GM19328 (cell line): ENCODE data around the gene AFAP1.

Source experiments
- ATAC-seq: cut with Tn5 transposase; IDR thresholded peaks from one replicate; pipeline ENCODE4 v1.9.1; 2021; ENCODE audit warnings: mild to moderate bottlenecking, moderate library complexity; ENCODE audit not compliant: unreplicated experiment

AFAP1 gene

GRCh38 chr4:7723625-7724024 lies 216.0 kb downstream of the AFAP1 start:
- no peak for ATAC-seq

GRCh38 chr4:7722766-7723387 lies 216.8 kb downstream of the AFAP1 start:
- no peak for ATAC-seq

GRCh38 chr4:7721984-7722551 lies 217.6 kb downstream of the AFAP1 start:
- ATAC-seq = no peak

- ATAC-seq = no peak
Measured at GRCh38 chr4:7719354-7720174, 220.1 kb downstream of the AFAP1 start.

GRCh38 chr4:7717946-7718490 lies 221.6 kb downstream of the AFAP1 start:
- ATAC-seq = no peak

GRCh38 chr4:7717161-7717560 lies 222.5 kb downstream of the AFAP1 start:
- no peak for ATAC-seq

- no peak for ATAC-seq
Measured at GRCh38 chr4:7716010-7716721, 223.5 kb downstream of the AFAP1 start.

- no peak for ATAC-seq
Measured at GRCh38 chr4:7715271-7716009, 224.2 kb downstream of the AFAP1 start.

GRCh38 chr4:7714738-7715137 lies 224.9 kb downstream of the AFAP1 start:
- no peak for ATAC-seq

- ATAC-seq = no peak
Measured at GRCh38 chr4:7714176-7714575, 225.5 kb downstream of the AFAP1 start.

GRCh38 chr4:7713757-7714156 lies 225.9 kb downstream of the AFAP1 start:
- no peak for ATAC-seq

- ATAC-seq = no peak
Measured at GRCh38 chr4:7712021-7712671, 227.5 kb downstream of the AFAP1 start.

- no peak for ATAC-seq
Measured at GRCh38 chr4:7711307-7711963, 228.2 kb downstream of the AFAP1 start.

GRCh38 chr4:7710576-7711306 lies 228.9 kb downstream of the AFAP1 start:
- no peak for ATAC-seq

- no peak for ATAC-seq
Measured at GRCh38 chr4:7710126-7710525, 229.5 kb downstream of the AFAP1 start.

GRCh38 chr4:7709431-7709830 lies 230.2 kb downstream of the AFAP1 start:
- no peak for ATAC-seq

- ATAC-seq = no peak
Measured at GRCh38 chr4:7708981-7709380, 230.7 kb downstream of the AFAP1 start.
